HG03025 (cell line): ENCODE data around the gene FAM124A.

Source experiments
- ATAC-seq: cut with Tn5 transposase; IDR thresholded peaks from one replicate; pipeline ENCODE4 v1.9.1; 2021; ENCODE audit warnings: mild to moderate bottlenecking, moderate library complexity; ENCODE audit not compliant: unreplicated experiment, low FRiP score

The FAM124A gene

GRCh38 chr13:51237887-51238286 lies 15.7 kb downstream of the FAM124A start:
- ATAC-seq, result no peak

GRCh38 chr13:51240178-51240577 lies 18.0 kb downstream of the FAM124A start:
- no peak for ATAC-seq

GRCh38 chr13:51240958-51241357 lies 18.8 kb downstream of the FAM124A start:
- ATAC-seq, result no peak

DNA sequence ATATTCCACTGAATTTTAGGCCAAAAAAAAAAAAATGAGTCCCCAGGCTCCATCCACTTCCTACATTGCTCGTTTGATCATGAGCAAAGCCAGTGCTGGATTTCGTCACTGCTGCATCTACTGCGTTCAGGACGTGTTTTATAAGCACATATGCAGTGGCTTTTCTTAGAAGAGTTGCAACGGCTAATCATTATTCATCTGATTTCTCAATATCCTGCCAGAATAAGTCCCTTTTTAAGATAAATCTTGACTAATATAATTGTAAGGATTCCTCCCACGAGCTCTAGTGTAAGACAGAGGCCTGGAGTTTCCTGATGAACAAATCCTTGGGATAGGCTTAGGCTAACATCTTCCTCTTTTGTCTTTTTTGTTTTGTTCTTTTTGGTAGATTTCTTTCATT lies 19.5 kb downstream of the FAM124A start:
- no peak for ATAC-seq

- ATAC-seq, result no peak
Measured at GRCh38 chr13:51243227-51243626, 21.0 kb downstream of the FAM124A start.

DNA sequence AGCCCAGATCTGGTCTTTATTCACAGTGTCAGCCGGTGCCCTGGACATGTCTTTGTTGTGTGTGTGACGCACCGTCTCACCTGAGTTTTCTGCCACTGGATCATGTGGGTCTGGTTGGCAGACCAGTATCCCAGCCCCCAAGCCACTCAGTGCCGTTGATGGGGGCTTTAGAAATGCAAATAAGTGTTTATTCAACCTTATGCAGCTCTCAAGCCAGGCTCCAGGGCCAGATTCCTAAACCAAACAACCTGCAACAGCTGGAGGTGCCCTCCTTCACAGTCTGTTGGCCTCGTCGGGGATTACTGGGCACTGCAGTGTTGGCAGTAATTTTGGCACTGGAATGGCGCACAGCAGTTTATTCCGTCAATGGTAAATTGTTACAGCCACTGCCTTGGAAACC lies 21.6 kb downstream of the FAM124A start:
- ATAC-seq, result no peak

GRCh38 chr13:51244637-51245405 lies 22.6 kb downstream of the FAM124A start:
- no peak for ATAC-seq

GRCh38 chr13:51245583-51245982 lies 23.4 kb downstream of the FAM124A start:
- ATAC-seq, result no peak

DNA sequence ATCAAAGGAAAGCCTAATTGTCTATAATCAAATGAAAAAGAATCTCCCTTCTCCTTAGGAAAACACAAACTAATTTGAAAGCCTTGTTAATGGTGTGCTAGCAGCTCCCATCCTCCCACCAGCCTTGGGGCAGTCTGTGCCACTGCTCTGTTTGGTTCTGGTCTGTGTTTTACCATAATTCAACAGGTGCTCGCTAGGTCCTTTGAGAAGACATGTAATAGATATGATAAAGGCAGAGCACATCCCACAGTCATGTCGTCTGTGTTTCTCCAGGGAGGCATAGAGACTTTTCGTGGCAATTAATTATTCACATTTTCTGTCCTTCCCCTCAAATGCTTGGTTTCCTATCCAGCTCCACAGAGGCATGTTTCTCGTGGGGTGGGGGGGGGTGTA lies 23.8 kb downstream of the FAM124A start:
- no peak for ATAC-seq

DNA sequence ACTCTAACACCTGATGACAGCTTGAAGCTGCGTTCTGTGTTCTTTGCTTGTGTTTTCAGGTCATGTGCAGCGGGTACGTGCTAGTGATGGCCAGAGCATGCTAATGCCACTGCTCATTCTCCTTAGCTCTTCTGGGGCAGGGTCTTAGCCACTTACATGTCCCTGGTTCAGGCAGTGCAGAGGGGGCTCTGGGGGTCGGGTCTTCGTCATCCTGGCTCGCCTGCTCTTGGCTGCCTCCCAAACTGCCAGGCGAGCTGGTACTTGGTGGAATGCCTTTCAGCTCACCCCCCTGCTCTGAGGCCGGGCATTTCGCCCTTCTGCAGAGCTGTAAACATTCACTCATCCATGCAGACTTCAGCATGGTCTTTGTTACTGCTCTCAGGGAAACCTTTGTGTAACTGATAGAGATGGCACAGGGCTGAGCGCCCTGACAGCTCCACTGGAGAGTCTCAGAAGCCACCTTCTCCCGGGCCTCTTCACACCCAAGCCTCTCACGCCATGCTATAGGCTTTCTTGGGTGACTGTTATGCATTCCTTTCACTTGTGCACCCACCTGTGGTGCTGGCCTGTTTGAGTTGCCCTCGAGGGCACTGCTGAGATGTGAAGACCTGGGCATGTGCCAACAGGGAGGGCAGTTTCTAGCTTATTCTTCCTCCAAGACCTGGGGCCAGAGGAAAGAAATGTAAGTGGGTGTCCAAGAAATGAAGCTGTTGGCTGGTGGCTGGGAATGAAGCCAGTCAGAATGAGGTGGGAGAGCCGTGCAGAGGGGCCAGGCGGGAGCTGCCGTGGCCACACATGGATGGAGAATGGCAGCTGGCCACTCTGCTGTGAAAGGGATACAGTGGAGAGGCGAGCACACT lies 24.4 kb downstream of the FAM124A start:
- no peak for ATAC-seq

GRCh38 chr13:51249255-51249654 lies 27.1 kb downstream of the FAM124A start:
- no peak for ATAC-seq

DNA sequence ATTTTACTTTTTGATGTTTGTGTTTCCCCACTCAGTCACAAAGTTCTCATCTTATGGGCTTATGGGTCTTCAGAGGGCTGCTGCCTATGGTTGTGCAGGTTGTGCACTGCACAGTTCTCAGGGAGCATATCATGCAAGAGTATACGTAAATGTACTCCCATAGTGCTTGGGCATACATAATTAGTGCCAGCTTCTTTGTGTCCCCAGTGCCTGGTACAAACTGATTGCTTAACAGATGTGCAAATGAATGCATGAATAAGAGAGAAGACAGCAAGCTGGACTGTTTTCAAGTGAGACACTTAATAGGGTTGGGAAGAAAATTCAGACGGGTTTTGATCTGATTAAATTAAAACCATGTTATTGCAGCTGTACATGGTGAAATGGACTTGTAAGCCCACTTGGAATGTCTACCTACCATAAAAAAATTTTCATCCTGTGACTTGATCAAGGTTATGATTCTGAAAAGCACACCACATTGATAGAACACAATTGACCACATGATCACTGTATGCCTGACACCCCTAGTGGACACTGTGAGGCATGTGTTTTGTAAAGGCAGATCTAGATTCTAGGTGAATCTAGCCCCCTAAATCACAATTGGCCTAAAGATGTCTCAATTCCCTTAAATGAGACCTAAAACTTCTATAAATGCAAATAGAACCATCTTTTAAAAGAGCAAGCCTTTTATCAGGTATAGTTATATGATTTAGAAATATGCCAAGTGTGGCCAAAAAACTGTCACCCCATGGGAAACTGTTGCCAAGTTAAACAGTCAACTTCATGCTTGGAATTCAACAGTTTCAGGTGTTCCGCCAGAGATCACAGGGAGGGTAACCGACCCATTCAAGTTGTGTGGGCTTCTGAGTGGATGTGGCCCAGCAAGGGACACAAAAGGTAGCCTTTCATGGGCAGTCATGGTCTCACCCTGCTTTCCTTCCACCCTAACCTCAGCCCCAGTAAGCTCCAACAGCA lies 27.9 kb downstream of the FAM124A start:
- no peak for ATAC-seq

DNA sequence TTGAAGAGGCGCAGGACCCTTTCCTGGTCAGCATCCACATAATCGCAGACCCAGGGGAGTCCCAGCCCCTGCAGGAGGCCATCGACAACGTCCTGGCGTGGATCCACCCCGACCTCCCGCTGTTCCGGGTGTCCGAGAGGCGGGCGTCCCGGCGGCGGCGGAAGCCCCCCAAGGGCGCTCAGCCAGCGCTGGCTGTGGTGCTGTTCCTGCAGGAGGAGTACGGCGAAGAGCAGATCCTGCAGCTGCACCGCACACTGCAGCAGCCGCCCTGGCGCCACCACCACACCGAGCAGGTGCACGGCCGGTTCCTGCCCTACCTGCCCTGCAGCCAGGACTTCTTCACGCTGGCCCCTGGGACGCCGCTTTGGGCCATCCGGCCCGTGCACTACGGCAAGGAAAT lies 29.3 kb downstream of the FAM124A start:
- ATAC-seq, result no peak

DNA sequence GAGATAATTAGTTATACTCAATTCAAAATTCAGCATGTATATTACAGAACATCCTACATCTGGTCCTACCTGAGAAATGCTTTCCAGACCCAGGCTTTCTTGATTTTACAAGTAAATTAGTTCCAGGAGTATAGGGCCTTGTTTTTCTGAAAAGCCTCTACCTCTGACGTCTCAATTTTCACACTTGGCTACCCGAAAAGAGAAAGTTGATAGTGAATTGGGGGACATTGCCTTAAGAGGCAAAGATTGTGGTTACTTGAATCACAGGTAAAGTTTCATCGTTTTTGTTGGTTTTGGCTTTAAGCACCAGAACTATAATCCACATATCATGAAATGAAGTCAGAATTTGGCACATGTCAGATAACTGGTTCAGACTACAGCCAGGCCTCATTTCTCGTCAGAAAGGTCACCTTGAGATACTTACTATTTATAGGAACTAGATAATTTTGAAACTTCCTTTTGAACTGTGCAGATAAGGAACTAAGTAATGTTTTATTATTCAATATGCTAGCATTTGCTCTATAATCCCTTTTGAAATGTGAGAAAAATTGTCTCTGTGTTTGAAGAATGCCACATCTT lies 30.8 kb downstream of the FAM124A start:
- ATAC-seq, result no peak

- ATAC-seq, result no peak
Measured at GRCh38 chr13:51255556-51255955, 33.4 kb downstream of the FAM124A start.

DNA sequence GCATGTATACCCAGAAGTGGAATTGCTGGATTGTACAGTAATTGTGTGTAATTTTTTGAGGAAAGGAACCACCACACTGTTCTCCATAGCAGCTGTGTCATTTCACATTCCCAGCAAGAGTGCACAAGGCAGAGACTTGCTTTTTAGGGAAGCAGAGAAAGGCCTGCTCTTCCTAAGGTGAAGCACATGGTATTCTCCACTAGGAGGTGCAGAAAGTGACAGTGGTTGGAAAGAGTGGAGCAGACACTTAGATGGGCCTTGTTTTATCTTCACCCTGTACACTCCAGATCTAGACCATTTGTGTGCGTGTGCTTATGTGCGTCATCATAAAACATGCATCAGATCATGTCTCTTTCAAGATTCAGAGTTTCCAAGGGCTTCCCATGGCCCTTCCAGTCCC lies 35.0 kb downstream of the FAM124A start:
- no peak for ATAC-seq

- no peak for ATAC-seq
Measured at GRCh38 chr13:51258612-51259548, 36.7 kb downstream of the FAM124A start.

DNA sequence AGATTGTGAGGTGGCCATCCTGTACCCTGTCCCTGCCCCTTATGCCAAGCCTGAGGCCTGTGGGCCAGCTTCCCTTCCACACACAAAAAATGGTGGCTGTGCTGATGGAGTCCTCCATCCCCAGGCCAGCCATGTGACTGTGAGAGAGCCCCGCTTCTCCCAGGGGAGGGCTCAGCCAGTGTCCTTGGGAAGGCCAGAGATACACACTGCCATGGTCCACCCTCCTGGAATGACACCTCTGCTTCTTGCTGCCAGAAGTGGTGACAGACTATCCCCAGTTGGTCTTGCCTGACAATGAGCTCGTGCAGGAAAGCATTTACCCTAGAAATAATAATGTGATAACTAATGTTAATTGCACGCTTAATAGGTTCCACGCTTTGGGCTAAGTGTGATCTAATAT lies 38.0 kb downstream of the FAM124A start:
- no peak for ATAC-seq

DNA sequence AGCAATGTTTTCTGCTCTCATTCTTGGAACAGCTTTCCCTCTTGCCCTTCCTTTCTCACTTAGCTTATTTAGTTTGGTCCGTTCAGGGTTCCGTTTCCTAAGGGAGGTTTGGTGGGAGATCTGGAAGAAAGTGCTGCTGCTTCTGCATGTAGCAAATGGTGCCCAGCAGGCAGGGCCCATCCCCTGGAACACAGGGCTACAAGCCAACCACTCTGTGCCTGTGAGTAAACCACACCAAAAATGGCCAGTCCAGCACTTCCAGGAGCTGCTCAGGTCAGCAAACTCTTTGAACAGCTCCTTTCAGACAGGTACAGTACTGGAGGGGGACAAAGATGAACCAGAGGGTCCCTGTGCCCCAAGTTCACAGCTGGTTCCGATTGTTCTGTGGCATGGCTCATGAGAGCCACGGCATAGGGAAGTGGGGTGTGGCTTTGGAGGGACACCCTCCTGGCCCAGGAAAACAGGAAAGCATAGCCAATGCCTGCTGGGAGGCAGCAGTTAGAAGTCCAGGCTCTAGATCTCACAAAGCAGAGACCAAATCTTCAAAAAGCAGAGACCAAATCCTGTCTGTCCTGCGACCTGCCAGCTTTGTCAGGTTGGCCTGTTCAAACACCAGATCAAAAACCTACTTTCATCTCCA lies 39.5 kb downstream of the FAM124A start:
- ATAC-seq, result no peak
